Glutamatergic neuron (in vitro differentiated cells): ENCODE data around the gene STPG4. TPM values are rescaled to one million over a fixed set of nuclear protein-coding genes. Genes with fewer than 3 reads are reported as not detected.

Experiments used
- DNase-seq: peaks from one replicate; pipeline ENCODE4 v3.0.0; 2022
- H3K27ac Mint-ChIP-seq: one replicate; pipeline ENCODE4 v1.8.0; 2020; ENCODE audit warnings: mild to moderate bottlenecking, mixed read lengths, inconsistent platforms; ENCODE audit not compliant: unreplicated experiment
- H3K27me3 Mint-ChIP-seq: one replicate; pipeline ENCODE4 v1.8.0; 2020; ENCODE audit warnings: mild to moderate bottlenecking, moderate library complexity, mixed read lengths, inconsistent platforms; ENCODE audit not compliant: unreplicated experiment
- H3K36me3 Mint-ChIP-seq: one replicate; pipeline ENCODE4 v1.8.0; 2020; ENCODE audit warnings: mild to moderate bottlenecking, mixed read lengths, inconsistent platforms; ENCODE audit not compliant: unreplicated experiment
- H3K4me1 Mint-ChIP-seq: one replicate; pipeline ENCODE4 v1.8.0; 2020; ENCODE audit warnings: mild to moderate bottlenecking, low read depth, mixed read lengths, inconsistent platforms; ENCODE audit not compliant: unreplicated experiment
- H3K4me3 Mint-ChIP-seq: one replicate; pipeline ENCODE4 v1.8.0; 2020; ENCODE audit warnings: mild to moderate bottlenecking, mixed read lengths, inconsistent platforms; ENCODE audit not compliant: unreplicated experiment
- H3K9me3 Mint-ChIP-seq: one replicate; pipeline ENCODE4 v1.8.0; 2020; ENCODE audit warnings: mild to moderate bottlenecking, moderate library complexity, mixed read lengths, inconsistent platforms; ENCODE audit not compliant: unreplicated experiment
- total RNA-seq: library from RNA; stranded (reverse); fragmentation: NEBNext Ultra II Directional; extraction: Animal tissue kit (Norgen Biotek cat#: 25700); gene quantifications from one replicate; pipeline ENCODE4 v1.2.1, GENCODE V29; 2021; ENCODE audit not compliant: unreplicated experiment
- TF ChIP-seq, protein P1 (sequence below): fragments of 200-600 bp; sonication (generic); IDR thresholded peaks from one replicate; pipeline ENCODE4 v1.5.0; 2021; ENCODE audit not compliant: partially characterized antibody, unreplicated experiment

STPG4 gene
- total RNA-seq, 1 donor from 2014 or later = 1.3 TPM

- H3K27ac Mint-ChIP-seq = no peak overlapping the region
- TF ChIP-seq, protein P1, sequence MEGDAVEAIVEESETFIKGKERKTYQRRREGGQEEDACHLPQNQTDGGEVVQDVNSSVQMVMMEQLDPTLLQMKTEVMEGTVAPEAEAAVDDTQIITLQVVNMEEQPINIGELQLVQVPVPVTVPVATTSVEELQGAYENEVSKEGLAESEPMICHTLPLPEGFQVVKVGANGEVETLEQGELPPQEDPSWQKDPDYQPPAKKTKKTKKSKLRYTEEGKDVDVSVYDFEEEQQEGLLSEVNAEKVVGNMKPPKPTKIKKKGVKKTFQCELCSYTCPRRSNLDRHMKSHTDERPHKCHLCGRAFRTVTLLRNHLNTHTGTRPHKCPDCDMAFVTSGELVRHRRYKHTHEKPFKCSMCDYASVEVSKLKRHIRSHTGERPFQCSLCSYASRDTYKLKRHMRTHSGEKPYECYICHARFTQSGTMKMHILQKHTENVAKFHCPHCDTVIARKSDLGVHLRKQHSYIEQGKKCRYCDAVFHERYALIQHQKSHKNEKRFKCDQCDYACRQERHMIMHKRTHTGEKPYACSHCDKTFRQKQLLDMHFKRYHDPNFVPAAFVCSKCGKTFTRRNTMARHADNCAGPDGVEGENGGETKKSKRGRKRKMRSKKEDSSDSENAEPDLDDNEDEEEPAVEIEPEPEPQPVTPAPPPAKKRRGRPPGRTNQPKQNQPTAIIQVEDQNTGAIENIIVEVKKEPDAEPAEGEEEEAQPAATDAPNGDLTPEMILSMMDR = no peak
- peaks cover 3% of the 10 kb centered on the region for H3K9me3 Mint-ChIP-seq
- H3K4me1 Mint-ChIP-seq = peaks cover 8% of the 10 kb centered on the region
- H3K36me3 Mint-ChIP-seq = no peaks in the 10 kb centered on the region
- H3K27me3 Mint-ChIP-seq = peaks cover 11% of the 10 kb centered on the region
- no peak for DNase-seq
- no peak overlapping the region for H3K4me3 Mint-ChIP-seq
These were observed 74.2 kb downstream of the STPG4 start for GRCh38 chr2:47080888-47081301.

- TF ChIP-seq, protein P1 = no peak
- no peaks in the 10 kb centered on the region for H3K36me3 Mint-ChIP-seq
- H3K9me3 Mint-ChIP-seq = peaks cover 3% of the 10 kb centered on the region
- no peak overlapping the region for H3K4me3 Mint-ChIP-seq
- H3K27ac Mint-ChIP-seq = no peak overlapping the region
- peaks cover 10% of the 10 kb centered on the region for H3K4me1 Mint-ChIP-seq
- no peak for DNase-seq
- H3K27me3 Mint-ChIP-seq = peaks cover 7% of the 10 kb centered on the region
These were observed 75.3 kb downstream of the STPG4 start for GRCh38 chr2:47079515-47080412.

GRCh38 chr2:47078541-47079482 is 76.3 kb downstream of the STPG4 start:
- H3K4me3 Mint-ChIP-seq = no peak overlapping the region
- no peaks in the 10 kb centered on the region for H3K36me3 Mint-ChIP-seq
- peaks cover 8% of the 10 kb centered on the region for H3K4me1 Mint-ChIP-seq
- peaks cover 3% of the 10 kb centered on the region for H3K9me3 Mint-ChIP-seq
- TF ChIP-seq, protein P1 = no peak
- no peak overlapping the region for H3K27ac Mint-ChIP-seq
- peaks cover 3% of the 10 kb centered on the region for H3K27me3 Mint-ChIP-seq
- DNase-seq = no peak

DNA sequence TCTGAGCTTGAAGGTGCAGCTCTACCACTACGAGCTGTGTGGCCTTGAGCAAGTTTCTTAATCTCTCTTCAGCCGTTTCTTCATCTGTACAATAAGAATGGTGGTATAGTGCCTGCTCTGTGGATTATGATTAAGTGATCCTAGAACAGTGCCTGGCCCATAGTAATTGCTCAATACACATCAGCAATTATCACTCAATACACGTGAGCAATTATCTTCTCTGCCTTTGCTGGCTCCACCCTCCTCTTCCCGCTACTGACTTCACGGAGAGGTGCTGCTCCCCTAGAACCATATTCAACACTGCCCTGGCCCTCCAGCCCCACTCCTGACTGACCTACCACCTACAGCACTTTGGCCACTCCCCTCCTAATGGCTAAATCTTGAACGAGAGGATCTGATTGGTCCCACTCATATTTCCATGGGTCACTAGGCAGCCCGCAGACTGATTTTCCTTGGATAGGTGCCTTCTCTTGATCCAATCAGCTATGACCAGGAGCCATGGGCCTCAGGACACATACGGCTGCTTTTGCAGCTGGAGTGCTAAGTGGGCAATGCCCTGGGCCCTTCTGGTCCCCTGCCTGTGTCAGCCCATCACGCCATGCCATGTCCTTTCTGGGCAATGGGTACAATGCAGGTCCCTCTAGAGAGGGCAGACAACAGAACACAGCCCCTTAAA is 77.5 kb downstream of the STPG4 start:
- no peak for DNase-seq
- Mint-ChIP-seq H3K27ac (no peak overlapping the region), H3K9me3 (peaks cover 3% of the 10 kb centered on the region), H3K4me3 (no peak overlapping the region), H3K27me3 (peaks cover 5% of the 10 kb centered on the region), H3K4me1 (peaks cover 15% of the 10 kb centered on the region), H3K36me3 (no peaks in the 10 kb centered on the region)
- TF ChIP-seq, protein P1 = no peak
